HEK293 (cell line): ENCODE measurements around the gene ITPKB.

Experiments
- PRDM4 ChIP-seq: fragments of 450-650 bp; formaldehyde crosslinking; IDR thresholded peaks from 2 replicates; pipeline ENCODE4 v1.5.1; 2017; ENCODE audit warnings: missing biosample characterization, missing genetic modification characterization
- ZNF596 ChIP-seq: fragments of 450-650 bp; IDR thresholded peaks from 2 replicates; pipeline ENCODE4 v1.5.0; 2018; ENCODE audit warnings: missing biosample characterization, mild to moderate bottlenecking, missing genetic modification characterization, moderate library complexity
- ZNF76 ChIP-seq: fragments of 450-650 bp; formaldehyde crosslinking; IDR thresholded peaks from 2 replicates; pipeline ENCODE4; 2016; ENCODE audit warnings: low read depth, missing biosample characterization, missing genetic modification characterization, borderline replicate concordance
- TF ChIP-seq, protein P1 (sequence below): fragments of 450-650 bp; formaldehyde crosslinking; IDR thresholded peaks from 2 replicates; pipeline ENCODE4 v1.5.1; 2016; ENCODE audit warnings: missing biosample characterization, missing genetic modification characterization

GRCh38 chr1:226647719-226648118 is 91.4 kb downstream of the ITPKB start:
- TF ChIP-seq, protein P1, sequence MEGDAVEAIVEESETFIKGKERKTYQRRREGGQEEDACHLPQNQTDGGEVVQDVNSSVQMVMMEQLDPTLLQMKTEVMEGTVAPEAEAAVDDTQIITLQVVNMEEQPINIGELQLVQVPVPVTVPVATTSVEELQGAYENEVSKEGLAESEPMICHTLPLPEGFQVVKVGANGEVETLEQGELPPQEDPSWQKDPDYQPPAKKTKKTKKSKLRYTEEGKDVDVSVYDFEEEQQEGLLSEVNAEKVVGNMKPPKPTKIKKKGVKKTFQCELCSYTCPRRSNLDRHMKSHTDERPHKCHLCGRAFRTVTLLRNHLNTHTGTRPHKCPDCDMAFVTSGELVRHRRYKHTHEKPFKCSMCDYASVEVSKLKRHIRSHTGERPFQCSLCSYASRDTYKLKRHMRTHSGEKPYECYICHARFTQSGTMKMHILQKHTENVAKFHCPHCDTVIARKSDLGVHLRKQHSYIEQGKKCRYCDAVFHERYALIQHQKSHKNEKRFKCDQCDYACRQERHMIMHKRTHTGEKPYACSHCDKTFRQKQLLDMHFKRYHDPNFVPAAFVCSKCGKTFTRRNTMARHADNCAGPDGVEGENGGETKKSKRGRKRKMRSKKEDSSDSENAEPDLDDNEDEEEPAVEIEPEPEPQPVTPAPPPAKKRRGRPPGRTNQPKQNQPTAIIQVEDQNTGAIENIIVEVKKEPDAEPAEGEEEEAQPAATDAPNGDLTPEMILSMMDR (tag by site-specific recombination), result no peak
- no peak for TF ChIP-seq ZNF596 (tag by site-specific recombination)
- no peak for TF ChIP-seq PRDM4 (tag by site-specific recombination)
- no peak for TF ChIP-seq ZNF76 (tag by site-specific recombination)
